Measurements from ENCODE around the gene ZMIZ1.

Gene ZMIZ1

GRCh38 chr10:79166741-79167140, 98.0 kb downstream of the ZMIZ1 start:
- Histone ChIP-seq H3K9me3 (ENCODE audit: control insufficient read depth, insufficient read depth, low read depth, low read length) (no peaks in the 10 kb centered on the region), H3K4me3 (ENCODE audit: low read depth, low read length) (no peak overlapping the region), H3K4me1 (ENCODE audit: control insufficient read depth, insufficient read depth, low read length) (no peaks in the 10 kb centered on the region), H3K27ac (ENCODE audit: extremely low read depth, low read depth, low read length) (no peak overlapping the region), H3K36me3 (ENCODE audit: control insufficient read depth in 2 of 2, insufficient read depth in 1 of 2, low read length in 2 of 2) (peaks cover 0 to 11% of the 10 kb centered on the region in 2 experiments; a peak in 1 of 3 replicates)
- TF ChIP-seq KLF7 (tag by site-specific recombination; IDR thresholded peaks at IDR 0.05; ENCODE audit: borderline replicate concordance): no peak
- CTCF ChIA-PET: interaction anchor here (1.2 to 1.4 kb wide), 2 partner anchors 10 to 28 kb away, joined by 5 read pairs; no protein-coding TSS in a partner anchor
- POLR2A ChIA-PET: no interaction called here

- H3K4me1 ChIP-seq (ENCODE audit: control insufficient read depth, insufficient read depth, low read length): no peaks in the 10 kb centered on the region
- H3K4me3 ChIP-seq (ENCODE audit: low read depth, low read length): no peak overlapping the region
- peaks cover 0 to 8% of the 10 kb centered on the region in 2 experiments; a peak in 1 of 3 replicates for H3K36me3 ChIP-seq (ENCODE audit: control insufficient read depth in 2 of 2, insufficient read depth in 1 of 2, low read length in 2 of 2)
- TF ChIP-seq ZNF530 (tag by site-specific recombination; IDR thresholded peaks at IDR 0.05; ENCODE audit: low read depth): no peak
- TF ChIP-seq ZNF692 (tag by site-specific recombination; IDR thresholded peaks at IDR 0.05): no peak
- no peak for TF ChIP-seq ZNF10 (tag by site-specific recombination; IDR thresholded peaks at IDR 0.05)
- no peak for TF ChIP-seq ZNF292 (tag by site-specific recombination; IDR thresholded peaks at IDR 0.05; ENCODE audit: borderline replicate concordance, low read depth)
- TF ChIP-seq ZNF585B (tag by site-specific recombination; IDR thresholded peaks at IDR 0.05): no peak
- TF ChIP-seq ZEB2 (tag by site-specific recombination; IDR thresholded peaks at IDR 0.05): no peak
- TF ChIP-seq ZNF223 (tag by site-specific recombination; IDR thresholded peaks at IDR 0.05): no peak
- TF ChIP-seq ZNF404 (tag by site-specific recombination; IDR thresholded peaks at IDR 0.05): no peak
- TF ChIP-seq, protein P1, sequence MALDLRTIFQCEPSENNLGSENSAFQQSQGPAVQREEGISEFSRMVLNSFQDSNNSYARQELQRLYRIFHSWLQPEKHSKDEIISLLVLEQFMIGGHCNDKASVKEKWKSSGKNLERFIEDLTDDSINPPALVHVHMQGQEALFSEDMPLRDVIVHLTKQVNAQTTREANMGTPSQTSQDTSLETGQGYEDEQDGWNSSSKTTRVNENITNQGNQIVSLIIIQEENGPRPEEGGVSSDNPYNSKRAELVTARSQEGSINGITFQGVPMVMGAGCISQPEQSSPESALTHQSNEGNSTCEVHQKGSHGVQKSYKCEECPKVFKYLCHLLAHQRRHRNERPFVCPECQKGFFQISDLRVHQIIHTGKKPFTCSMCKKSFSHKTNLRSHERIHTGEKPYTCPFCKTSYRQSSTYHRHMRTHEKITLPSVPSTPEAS (tag by site-specific recombination; IDR thresholded peaks at IDR 0.05): no peak
- no peak for TF ChIP-seq ZNF24 (tag by site-specific recombination; IDR thresholded peaks at IDR 0.05)
- no peak for TF ChIP-seq ZNF112 (tag by site-specific recombination; IDR thresholded peaks at IDR 0.05)
- no peak for TF ChIP-seq ZNF610 (tag by site-specific recombination; IDR thresholded peaks at IDR 0.05; ENCODE audit: borderline replicate concordance)
- no peak overlapping the region for H3K27ac ChIP-seq (ENCODE audit: extremely low read depth, low read depth, low read length)
- POLR2A ChIA-PET: no interaction called here
- H3K9me3 ChIP-seq (ENCODE audit: control insufficient read depth, insufficient read depth, low read depth, low read length): no peaks in the 10 kb centered on the region
- CTCF ChIA-PET: interaction anchor here (1.4 kb wide), 1 partner anchor 11 kb away, joined by 5 read pairs; no protein-coding TSS in a partner anchor
These were observed 98.8 kb downstream of the ZMIZ1 start for GRCh38 chr10:79167537-79167936.

- ChIA-PET CTCF (no interaction called here), POLR2A (interaction anchor here (0.8 kb wide), 1 partner anchor 646 kb away, joined by 3 read pairs; no protein-coding TSS in a partner anchor)
- no peaks in the 10 kb centered on the region for H3K9me3 ChIP-seq (ENCODE audit: control insufficient read depth, insufficient read depth, low read depth, low read length)
- H3K27ac ChIP-seq (ENCODE audit: extremely low read depth, low read depth, low read length): no peak overlapping the region
- TF ChIP-seq ZNF560 (tag by site-specific recombination; IDR thresholded peaks at IDR 0.05; ENCODE audit: borderline replicate concordance): no peak
- TF ChIP-seq, protein P2, sequence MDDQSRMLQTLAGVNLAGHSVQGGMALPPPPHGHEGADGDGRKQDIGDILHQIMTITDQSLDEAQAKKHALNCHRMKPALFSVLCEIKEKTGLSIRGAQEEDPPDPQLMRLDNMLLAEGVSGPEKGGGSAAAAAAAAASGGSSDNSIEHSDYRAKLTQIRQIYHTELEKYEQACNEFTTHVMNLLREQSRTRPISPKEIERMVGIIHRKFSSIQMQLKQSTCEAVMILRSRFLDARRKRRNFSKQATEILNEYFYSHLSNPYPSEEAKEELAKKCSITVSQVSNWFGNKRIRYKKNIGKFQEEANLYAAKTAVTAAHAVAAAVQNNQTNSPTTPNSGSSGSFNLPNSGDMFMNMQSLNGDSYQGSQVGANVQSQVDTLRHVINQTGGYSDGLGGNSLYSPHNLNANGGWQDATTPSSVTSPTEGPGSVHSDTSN (CRISPR knock-in tag; IDR thresholded peaks at IDR 0.05): no peak
- TF ChIP-seq YY2 (tag by site-specific recombination; IDR thresholded peaks at IDR 0.05): no peak
- H3K4me3 ChIP-seq (ENCODE audit: low read depth, low read length): no peak overlapping the region
- no peaks in the 10 kb centered on the region for H3K4me1 ChIP-seq (ENCODE audit: control insufficient read depth, insufficient read depth, low read length)
- H3K36me3 ChIP-seq (ENCODE audit: control insufficient read depth in 2 of 2, insufficient read depth in 1 of 2, low read length in 2 of 2): peaks cover 0 to 4% of the 10 kb centered on the region in 2 experiments; a peak in 1 of 3 replicates
These were observed 99.4 kb downstream of the ZMIZ1 start for GRCh38 chr10:79168210-79168609.

Data from HEK293 (cell line).